ENCODE data around the gene MLLT3.

MLLT3 gene

GRCh38 chr9:20643660-20644059 is 21.4 kb upstream of the MLLT3 start:
- H3K9me3 ChIP-seq (ENCODE audit: control insufficient read depth, insufficient read depth, low read length): no peaks in the 10 kb centered on the region
- H3K9ac ChIP-seq (ENCODE audit: low read depth, low read length): no peak overlapping the region
- peaks cover 5% of the 10 kb centered on the region; the same call in 1 of the 2 replicates for H3K4me1 ChIP-seq (ENCODE audit: insufficient read depth, low read length)
- no peaks in the 10 kb centered on the region for H3K36me3 ChIP-seq (ENCODE audit: insufficient read depth, low read length)

GRCh38 chr9:20642045-20642444 is 19.7 kb upstream of the MLLT3 start:
- Histone ChIP-seq H3K36me3 (ENCODE audit: insufficient read depth, low read length) (no peaks in the 10 kb centered on the region), H3K9ac (ENCODE audit: low read depth, low read length) (no peak overlapping the region), H3K4me1 (ENCODE audit: insufficient read depth, low read length) (peaks cover 11% of the 10 kb centered on the region), H3K9me3 (ENCODE audit: control insufficient read depth, insufficient read depth, low read length) (no peaks in the 10 kb centered on the region)

- H3K9me3 ChIP-seq (ENCODE audit: control insufficient read depth, insufficient read depth, low read length): no peaks in the 10 kb centered on the region
- no peaks in the 10 kb centered on the region for H3K36me3 ChIP-seq (ENCODE audit: insufficient read depth, low read length)
- no peak overlapping the region for H3K9ac ChIP-seq (ENCODE audit: low read depth, low read length)
- H3K4me1 ChIP-seq (ENCODE audit: insufficient read depth, low read length): peaks cover 18% of the 10 kb centered on the region
Measured at GRCh38 chr9:20640331-20641187, 18.3 kb upstream of the MLLT3 start.

GRCh38 chr9:20636888-20637440 is 14.7 kb upstream of the MLLT3 start:
- Histone ChIP-seq H3K36me3 (ENCODE audit: insufficient read depth, low read length) (no peaks in the 10 kb centered on the region), H3K4me1 (ENCODE audit: insufficient read depth, low read length) (peaks cover 25% of the 10 kb centered on the region), H3K9me3 (ENCODE audit: control insufficient read depth, insufficient read depth, low read length) (no peaks in the 10 kb centered on the region), H3K9ac (ENCODE audit: low read depth, low read length) (no peak overlapping the region)

GRCh38 chr9:20634895-20635294 is 12.6 kb upstream of the MLLT3 start:
- H3K36me3 ChIP-seq (ENCODE audit: insufficient read depth, low read length): no peaks in the 10 kb centered on the region
- H3K4me1 ChIP-seq (ENCODE audit: insufficient read depth, low read length): peaks cover 25% of the 10 kb centered on the region
- no peaks in the 10 kb centered on the region for H3K9me3 ChIP-seq (ENCODE audit: control insufficient read depth, insufficient read depth, low read length)
- no peak overlapping the region for H3K9ac ChIP-seq (ENCODE audit: low read depth, low read length)

- no peak overlapping the region for H3K9ac ChIP-seq (ENCODE audit: low read depth, low read length)
- H3K9me3 ChIP-seq (ENCODE audit: control insufficient read depth, insufficient read depth, low read length): no peaks in the 10 kb centered on the region
Measured at GRCh38 chr9:20632705-20633104, 10.4 kb upstream of the MLLT3 start.

GRCh38 chr9:20630241-20630943 is 8.1 kb upstream of the MLLT3 start:
- no peaks in the 10 kb centered on the region for H3K36me3 ChIP-seq (ENCODE audit: insufficient read depth, low read length)
- no peak overlapping the region for H3K9ac ChIP-seq (ENCODE audit: low read depth, low read length)
- peaks cover 5% of the 10 kb centered on the region; the same call in 1 of the 2 replicates for H3K4me1 ChIP-seq (ENCODE audit: insufficient read depth, low read length)
- no peaks in the 10 kb centered on the region for H3K9me3 ChIP-seq (ENCODE audit: control insufficient read depth, insufficient read depth, low read length)

More at GRCh38 chr9:20632705-20633104, 10.4 kb upstream of the MLLT3 start:
- Histone ChIP-seq H3K4me1 (ENCODE audit: insufficient read depth, low read length) (peaks cover 25% of the 10 kb centered on the region), H3K36me3 (ENCODE audit: insufficient read depth, low read length) (no peaks in the 10 kb centered on the region)

- peak overlapping the region; percentile 72; the same call in 1 of the 2 replicates for H3K9ac ChIP-seq (ENCODE audit: low read depth, low read length)
- H3K36me3 ChIP-seq (ENCODE audit: insufficient read depth, low read length): no peaks in the 10 kb centered on the region
- H3K9me3 ChIP-seq (ENCODE audit: control insufficient read depth, insufficient read depth, low read length): no peaks in the 10 kb centered on the region
- no peaks in the 10 kb centered on the region for H3K4me1 ChIP-seq (ENCODE audit: insufficient read depth, low read length)
Measured at GRCh38 chr9:20625003-20625349, 2.7 kb upstream of the MLLT3 start.

GRCh38 chr9:20624201-20625002 is 2.1 kb upstream of the MLLT3 start:
- peaks cover 4% of the 10 kb centered on the region; the same call in 1 of the 2 replicates for H3K4me1 ChIP-seq (ENCODE audit: insufficient read depth, low read length)
- H3K9me3 ChIP-seq (ENCODE audit: control insufficient read depth, insufficient read depth, low read length): no peaks in the 10 kb centered on the region
- H3K36me3 ChIP-seq (ENCODE audit: insufficient read depth, low read length): no peaks in the 10 kb centered on the region
- H3K9ac ChIP-seq (ENCODE audit: low read depth, low read length): peak overlapping the region; percentile 72; the same call in 1 of the 2 replicates

GRCh38 chr9:20623748-20624124 is 1.4 kb upstream of the MLLT3 start:
- no peaks in the 10 kb centered on the region for H3K9me3 ChIP-seq (ENCODE audit: control insufficient read depth, insufficient read depth, low read length)
- H3K4me1 ChIP-seq (ENCODE audit: insufficient read depth, low read length): peaks cover 4% of the 10 kb centered on the region; the same call in 1 of the 2 replicates
- H3K36me3 ChIP-seq (ENCODE audit: insufficient read depth, low read length): no peaks in the 10 kb centered on the region
- H3K9ac ChIP-seq (ENCODE audit: low read depth, low read length): peak overlapping the region; percentile 72; the same call in 1 of the 2 replicates

- H3K9ac ChIP-seq (ENCODE audit: low read depth, low read length): peak overlapping the region; percentile 72; the same call in 1 of the 2 replicates
- H3K9me3 ChIP-seq (ENCODE audit: control insufficient read depth, insufficient read depth, low read length): no peaks in the 10 kb centered on the region
- no peaks in the 10 kb centered on the region for H3K36me3 ChIP-seq (ENCODE audit: insufficient read depth, low read length)
- H3K4me1 ChIP-seq (ENCODE audit: insufficient read depth, low read length): peaks cover 4% of the 10 kb centered on the region; the same call in 1 of the 2 replicates
Measured at GRCh38 chr9:20623021-20623747, 885 bp upstream of the MLLT3 start.

- Histone ChIP-seq H3K9ac (ENCODE audit: low read depth, low read length) (peak overlapping the region; percentile 72), H3K4me1 (ENCODE audit: insufficient read depth, low read length) (peaks cover 4% of the 10 kb centered on the region; the same call in 1 of the 2 replicates), H3K9me3 (ENCODE audit: control insufficient read depth, insufficient read depth, low read length) (no peaks in the 10 kb centered on the region), H3K36me3 (ENCODE audit: insufficient read depth, low read length) (no peaks in the 10 kb centered on the region)
Measured at GRCh38 chr9:20621471-20622329, 599 bp downstream of the MLLT3 start.

All from ES-I3 (cell line).